K562 (cell line): ENCODE data around the gene NTM. TPM values are rescaled to one million over a fixed set of nuclear protein-coding genes. Genes with fewer than 3 reads are reported as not detected.

Source experiments
- ATAC-seq: fragments of 200-7000 bp; cut with Tn5 transposase; 3 replicates; pipeline ENCODE4 v1.9.1; 2020; ENCODE audit warnings: moderate library complexity
- BruUV-seq: library from RNA; stranded (reverse); fragments of 400-500 nt; replicated peaks from 2 replicates; lab custom pipeline; 2021; lab: Mats Ljungman, UMichigan
- CTCF ChIA-PET: fragments of 300-600 bp; formaldehyde crosslinking; extraction: SDS; loops from one replicate; lab custom pipeline; 2021; ENCODE audit warnings: low intra/inter-chr PET ratio; lab: Yijun Ruan, JAX
- POLR2A ChIA-PET: fragments of 300-600, 350-650 bp; sonication (Branson Sonifier 250); formaldehyde crosslinking; extraction: SDS; loops from one replicate; lab custom pipeline; 2021; ENCODE audit warnings: antibody characterized with exemption, inconsistent platforms; lab: Yijun Ruan, JAX
- DNase-seq, 4 experiments: peaks; one replicate each; pipeline versions ENCODE4 v3.0.0 to v3.0.0-alpha.2; 2011 to 2018; ENCODE audit warnings: low spot score in 3 of 4, mixed read lengths in 3 of 4; ENCODE audit errors: extremely low read depth in 1 of 4
- FAIRE-seq: peaks from 2 replicates; lab custom pipeline; 2011; peaks lifted over from hg19 to GRCh38; lab: Jason Lieb, UNC
- H2AFZ ChIP-seq: 2 replicates; pipeline ENCODE4 v1.6.0; 2011; ENCODE audit warnings: low read depth, low read length, control low read depth, inconsistent platforms
- H3K27ac ChIP-seq: fragments of 200-600 bp; 3 replicates; pipeline ENCODE4 v1.8.0; 2011; ENCODE audit warnings: low read depth, mild to moderate bottlenecking, control low read depth, inconsistent platforms, low read length, moderate library complexity, mixed read lengths; ENCODE audit errors: extremely low read depth
- H3K27me3 ChIP-seq, 2 experiments: fragments of 300-600 bp in 1 of 2; 2 replicates in 1 of 2; 3 replicates in 1 of 2; pipeline versions ENCODE4 v1.6.0 to v1.8.0; 2011; ENCODE audit warnings: inconsistent platforms in 2 of 2, low read length in 2 of 2, mild to moderate bottlenecking in 1 of 2, mixed read lengths in 1 of 2, moderate library complexity in 1 of 2; ENCODE audit not compliant: control insufficient read depth in 2 of 2, insufficient read depth in 2 of 2
- H3K36me3 ChIP-seq: fragments of 300-600 bp; 3 replicates; pipeline ENCODE4 v1.8.0; 2011; ENCODE audit warnings: mild to moderate bottlenecking, low read length, inconsistent platforms; ENCODE audit not compliant: control insufficient read depth, insufficient read depth
- H3K4me1 ChIP-seq, 2 experiments: fragments of 200-600 bp in 1 of 2; replicated peaks in 1 of 2; 2 replicates in 1 of 2; 3 replicates in 1 of 2; pipeline versions ENCODE4 v1.5.1 to v1.8.0; 2011; ENCODE audit warnings: inconsistent platforms in 2 of 2, low read length in 2 of 2, mild to moderate bottlenecking in 1 of 2, mixed read lengths in 1 of 2, moderate library complexity in 1 of 2; ENCODE audit not compliant: control insufficient read depth in 2 of 2, insufficient read depth in 2 of 2
- H3K4me2 ChIP-seq: 2 replicates; pipeline ENCODE4 v1.6.1; 2011; ENCODE audit warnings: low read length, control low read depth, inconsistent platforms, mixed read lengths; ENCODE audit not compliant: insufficient read depth
- H3K4me3 ChIP-seq: fragments of 200-600 bp; sonication (generic), shearing (Covaris generic); 2 replicates; pipeline ENCODE4 v1.5.1; 2016; ENCODE audit warnings: control low read depth, inconsistent platforms
- H3K79me2 ChIP-seq: fragments of 200-600 bp; 3 replicates; pipeline ENCODE4 v1.8.0; 2011; ENCODE audit warnings: low read length, inconsistent platforms; ENCODE audit not compliant: control insufficient read depth, insufficient read depth
- H3K9ac ChIP-seq, 2 experiments: 2 replicates each; pipeline versions ENCODE4 v1.6.0 to v1.6.1; 2011; ENCODE audit warnings: low read depth in 2 of 2, low read length in 2 of 2, control low read depth in 1 of 2, inconsistent platforms in 1 of 2, mild to moderate bottlenecking in 1 of 2, mixed read lengths in 1 of 2; ENCODE audit not compliant: insufficient read depth in 1 of 2
- H3K9me1 ChIP-seq: one replicate; pipeline ENCODE4 v1.6.0; 2011; ENCODE audit warnings: inconsistent platforms, mild to moderate bottlenecking, low read length, moderate library complexity; ENCODE audit not compliant: control insufficient read depth, insufficient read depth
- H3K9me3 ChIP-seq: replicated peaks from 2 replicates; pipeline ENCODE4 v1.5.1; 2011; ENCODE audit warnings: low read depth, low read length, inconsistent platforms; ENCODE audit not compliant: control insufficient read depth, insufficient read depth
- H4K20me1 ChIP-seq: replicated peaks from 2 replicates; pipeline ENCODE4 v1.6.1; 2011; ENCODE audit warnings: low read length, inconsistent platforms, mixed read lengths; ENCODE audit not compliant: control insufficient read depth, insufficient read depth
- CHCHD3 ChIP-seq: fragments of 250-450 bp; sonication (Bioruptor Pico); IDR thresholded peaks from 2 replicates; pipeline ENCODE4 v2.1.2; 2022; ENCODE audit warnings: mild to moderate bottlenecking
- DACH1 ChIP-seq: fragments of 450-650 bp; IDR thresholded peaks from 2 replicates; pipeline ENCODE4 v1.6.1; 2018; ENCODE audit not compliant: partially characterized antibody
- ETV6 ChIP-seq, 3 experiments: fragments of 150-350 bp in 1 of 3; sonication (generic) in 1 of 3; formaldehyde crosslinking in 1 of 3; IDR thresholded peaks; 2 replicates each; pipeline versions ENCODE4 v1.6.1 to v1.8.0; 2014 to 2022; ENCODE audit warnings: borderline replicate concordance in 2 of 3, low read depth in 2 of 3, antibody characterized with exemption in 1 of 3, low read length in 1 of 3, mild to moderate bottlenecking in 1 of 3, missing genetic modification reagents in 1 of 3
- HDAC6 ChIP-seq: IDR thresholded peaks from 2 replicates; pipeline ENCODE4 v1.6.1; 2012; ENCODE audit warnings: low read depth, mild to moderate bottlenecking, control low read depth, inconsistent platforms, low read length, moderate library complexity
- HLTF ChIP-seq: fragments of 450-650 bp; IDR thresholded peaks from 2 replicates; pipeline ENCODE4 v1.6.1; 2016
- KLF1 ChIP-seq: fragments of 450-650 bp; IDR thresholded peaks from 2 replicates; pipeline ENCODE4 v1.6.1; 2016; ENCODE audit warnings: missing genetic modification characterization, missing compliant biosample characterization
- MBD1 ChIP-seq: fragments of 250-450 bp; sonication (Bioruptor Pico); IDR thresholded peaks from 2 replicates; pipeline ENCODE4 v1.8.0; 2022; ENCODE audit warnings: inconsistent platforms
- POU5F1 ChIP-seq: fragments of 150-350 bp; IDR thresholded peaks from 2 replicates; pipeline ENCODE4 v1.6.1; 2014; ENCODE audit warnings: borderline replicate concordance, low read length, low read depth, mild to moderate bottlenecking; ENCODE audit not compliant: partially characterized antibody
- SMARCE1 ChIP-seq: fragments of 450-650 bp; IDR thresholded peaks from 2 replicates; pipeline ENCODE4 v1.7.1; 2016; ENCODE audit warnings: mild to moderate bottlenecking
- TEAD1 ChIP-seq, 2 experiments: fragments of 450-650 bp in 1 of 2; sonication (generic) in 1 of 2; formaldehyde crosslinking; IDR thresholded peaks; 2 replicates each; pipeline versions ENCODE4 v1.4.0 to v1.8.0; 2020 to 2022; ENCODE audit warnings: mild to moderate bottlenecking in 2 of 2, missing genetic modification reagents in 1 of 2
- TEAD2 ChIP-seq: fragments of 450-650 bp; IDR thresholded peaks from 2 replicates; pipeline ENCODE4 v1.6.1; 2016; ENCODE audit warnings: missing genetic modification characterization, control low read depth, missing compliant biosample characterization
- ZBED1 ChIP-seq: IDR thresholded peaks from 2 replicates; pipeline ENCODE4 v1.6.1; 2014
- ZFP1 ChIP-seq: fragments of 450-650 bp; formaldehyde crosslinking; IDR thresholded peaks from 2 replicates; pipeline ENCODE4 v1.4.0; 2020; ENCODE audit warnings: mild to moderate bottlenecking, mixed read lengths
- WGBS: fragments of 100-300 bp; shearing (Covaris generic); methylation state at CpG from one replicate; pipeline ENCODE4 v1.1.6; 2016; ENCODE audit warnings: low coverage, mixed read lengths; ENCODE audit not compliant: insufficient coverage; ENCODE audit errors: missing lambda C conversion rate; 5-methylcytosine and 5-hydroxymethylcytosine counted together
- in situ Hi-C: fragments of 300-500 bp; cut with MboI; formaldehyde crosslinking; loops from 4 replicates; pipeline ENCODE4 v1.15.0; 2018; ENCODE audit warnings: inconsistent platforms, mixed read lengths
- intact Hi-C: fragments of 100-400 bp; cut with micrococcal nuclease; formaldehyde crosslinking; loops from 2 replicates; pipeline ENCODE4 v1.14.2; 2022
- polyA plus RNA-seq, 8 experiments: library from polyadenylated mRNA; depleted of rRNA in 4 of 8; stranded (reverse) in 5 of 8; unstranded in 3 of 8; fragments of >200 nt; fragmentation: Nextera tagmentation in 2 of 8; fragmentation: Illumina TruSeq in 1 of 8; extraction: Ambion mirVana in 2 of 8; extraction: Trizol in 1 of 8; gene quantifications; 2 replicates each; pipeline versions ENCODE4 v1.2.1 to v1.2.3, GENCODE V29; 2011 to 2014; ENCODE audit warnings: inconsistent platforms in 1 of 8, missing spikeins in 1 of 8
- total RNA-seq, 7 experiments: library from RNA; depleted of rRNA in 6 of 7; stranded (reverse); fragments of >200 nt in 6 of 7; fragmentation: Illumina TruSeq in 2 of 7; extraction: Trizol in 2 of 7; gene quantifications; 2 replicates each; pipeline versions ENCODE4 v1.2.1 to v1.2.3, GENCODE V29; 2011 to 2021; ENCODE audit warnings: low replicate concordance in 1 of 7
- TF ChIP-seq, protein P1 (sequence below): fragments of 450-650 bp; IDR thresholded peaks from 2 replicates; pipeline ENCODE4 v1.7.0; 2016; ENCODE audit warnings: borderline replicate concordance

Gene NTM
- total and polyA plus RNA-seq, 9 of the 15 experiments (the other 6 are each of a cell fraction or from before 2014, with no cell fraction given) = not detected

- no TSS peak for BruUV-seq
- intact Hi-C loops (no loop called here), in situ Hi-C loops (no loop called here)
- H3K4me1 ChIP-seq = no peaks in the 10 kb centered on the region
- no peak overlapping the region for H2AFZ ChIP-seq
- H3K9ac ChIP-seq = no peak overlapping the region
- FAIRE-seq (no peak), DNase-seq (no peak), ATAC-seq (no peak)
- H3K79me2 ChIP-seq = no peaks in the 10 kb centered on the region
- ChIA-PET POLR2A (no interaction called here), CTCF (no interaction called here)
- no peaks in the 10 kb centered on the region for H4K20me1 ChIP-seq
- H3K27me3 ChIP-seq = no peaks in the 10 kb centered on the region
- TF ChIP-seq KLF1 (no peak), SMARCE1 (no peak), DACH1 (no peak), HDAC6 (no peak), ZBED1 (no peak), TEAD1 (CRISPR knock-in tag; IDR thresholded peaks at IDR 0.05) (no peak), POU5F1 (no peak)
- H3K36me3 ChIP-seq = no peaks in the 10 kb centered on the region
- H3K27ac ChIP-seq = no peak overlapping the region
- no peak overlapping the region for H3K4me3 ChIP-seq
- H3K9me1 ChIP-seq = no peaks in the 10 kb centered on the region
- H3K4me2 ChIP-seq = no peak overlapping the region
- H3K9me3 ChIP-seq = no peaks in the 10 kb centered on the region
- WGBS = 0% methylated on average over 1 of the region's 1 CpG
Observed at GRCh38 chr11:131518305-131518838, 148.0 kb downstream of the NTM start.

- ChIA-PET CTCF (interaction anchor here (0.7 kb wide), 1 partner anchor 85 kb away, joined by 4 read pairs; no protein-coding TSS in a partner anchor), POLR2A (interaction anchor here (0.6 to 1.0 kb wide), 2 partner anchors 13 to 15 kb away, joined by 3 read pairs; no protein-coding TSS in a partner anchor)
- Histone ChIP-seq H3K27ac (no peak overlapping the region), H3K4me1 (no peaks in the 10 kb centered on the region), H4K20me1 (no peaks in the 10 kb centered on the region; the same call in 1 of the 2 replicates), H3K9ac (no peak overlapping the region), H3K27me3 (no peaks in the 10 kb centered on the region), H2AFZ (no peak overlapping the region), H3K4me2 (no peak overlapping the region), H3K79me2 (no peaks in the 10 kb centered on the region), H3K9me3 (no peaks in the 10 kb centered on the region), H3K9me1 (no peaks in the 10 kb centered on the region), H3K4me3 (no peak overlapping the region), H3K36me3 (no peaks in the 10 kb centered on the region)
- intact Hi-C loops = no loop called here
- no TSS peak for BruUV-seq
- 0% methylated on average over 2 of the region's 2 CpGs for WGBS
- FAIRE-seq = no peak
- in situ Hi-C loops = no loop called here
- no peak for ATAC-seq
- DNase-seq = no peak
- TF ChIP-seq CHCHD3 (CRISPR knock-in tag) (no peak), TEAD2 (tag) (no peak), ZFP1 (CRISPR knock-in tag) (no peak), HLTF (no peak), MBD1 (CRISPR knock-in tag) (no peak), ETV6 (IDR thresholded peaks at IDR 0.05; ENCODE audit: borderline replicate concordance in 1 of 2, low read depth in 2 of 2, low read length in 1 of 2) (no peak), ETV6 (CRISPR knock-in tag; IDR thresholded peaks at IDR 0.05; ENCODE audit: borderline replicate concordance) (no peak)
- TF ChIP-seq, protein P1, sequence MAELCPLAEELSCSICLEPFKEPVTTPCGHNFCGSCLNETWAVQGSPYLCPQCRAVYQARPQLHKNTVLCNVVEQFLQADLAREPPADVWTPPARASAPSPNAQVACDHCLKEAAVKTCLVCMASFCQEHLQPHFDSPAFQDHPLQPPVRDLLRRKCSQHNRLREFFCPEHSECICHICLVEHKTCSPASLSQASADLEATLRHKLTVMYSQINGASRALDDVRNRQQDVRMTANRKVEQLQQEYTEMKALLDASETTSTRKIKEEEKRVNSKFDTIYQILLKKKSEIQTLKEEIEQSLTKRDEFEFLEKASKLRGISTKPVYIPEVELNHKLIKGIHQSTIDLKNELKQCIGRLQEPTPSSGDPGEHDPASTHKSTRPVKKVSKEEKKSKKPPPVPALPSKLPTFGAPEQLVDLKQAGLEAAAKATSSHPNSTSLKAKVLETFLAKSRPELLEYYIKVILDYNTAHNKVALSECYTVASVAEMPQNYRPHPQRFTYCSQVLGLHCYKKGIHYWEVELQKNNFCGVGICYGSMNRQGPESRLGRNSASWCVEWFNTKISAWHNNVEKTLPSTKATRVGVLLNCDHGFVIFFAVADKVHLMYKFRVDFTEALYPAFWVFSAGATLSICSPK = no peak
Observed at GRCh38 chr11:131522851-131523250, 152.4 kb downstream of the NTM start.
